OCI-LY1 (cell line): Measurements from ENCODE around the gene DCAF12.

Experiments
- H2AFZ ChIP-seq: fragments of 200-600 bp; sonication (generic), shearing (Covaris generic); 2 replicates; pipeline ENCODE4 v1.6.0; 2014; ENCODE audit warnings: antibody characterized with exemption, mild to moderate bottlenecking, low read length
- H3F3A ChIP-seq: fragments of 200-600 bp; sonication (generic), shearing (Covaris generic); 2 replicates; pipeline ENCODE4 v1.6.0; 2014; ENCODE audit warnings: mild to moderate bottlenecking, antibody characterized with exemption, low read length, moderate library complexity; ENCODE audit not compliant: insufficient read depth
- H3K27ac ChIP-seq: fragments of 200-600 bp; sonication (generic); 2 replicates; pipeline ENCODE4 v1.5.1; 2014; ENCODE audit warnings: low read length, mixed run types, mild to moderate bottlenecking, low read depth; ENCODE audit not compliant: poor library complexity, severe bottlenecking
- H3K27me3 ChIP-seq: fragments of 200-600 bp; sonication (generic); 2 replicates; pipeline ENCODE4 v1.6.0; 2014; ENCODE audit warnings: antibody characterized with exemption, mild to moderate bottlenecking, low read length, moderate library complexity; ENCODE audit not compliant: insufficient read depth
- H3K36me3 ChIP-seq: fragments of 200-600 bp; sonication (generic); 2 replicates; pipeline ENCODE4 v1.6.1; 2014; ENCODE audit warnings: mild to moderate bottlenecking, antibody characterized with exemption, low read length, moderate library complexity, mixed read lengths; ENCODE audit not compliant: insufficient read depth
- H3K4me1 ChIP-seq: fragments of 200-600 bp; sonication (generic); 2 replicates; pipeline ENCODE4 v1.5.1; 2014; ENCODE audit warnings: mild to moderate bottlenecking, low read length, moderate library complexity; ENCODE audit not compliant: insufficient read depth, severe bottlenecking
- H3K4me2 ChIP-seq: fragments of 200-600 bp; sonication (generic), shearing (Covaris generic); 2 replicates; pipeline ENCODE4 v1.6.1; 2014; ENCODE audit warnings: low read length
- H3K4me3 ChIP-seq: fragments of 200-600 bp; sonication (generic); 2 replicates; pipeline ENCODE4 v1.5.1; 2014; ENCODE audit warnings: low read length, low read depth, mild to moderate bottlenecking, mixed read lengths; ENCODE audit not compliant: poor library complexity, severe bottlenecking
- H3K79me2 ChIP-seq: fragments of 200-600 bp; shearing (Covaris generic); 2 replicates; pipeline ENCODE4 v1.6.1; 2016; ENCODE audit warnings: mixed run types, low read length, mixed read lengths; ENCODE audit not compliant: insufficient read depth
- H3K9ac ChIP-seq: fragments of 200-600 bp; sonication (generic), shearing (Covaris generic); 2 replicates; pipeline ENCODE4 v1.6.1; 2014; ENCODE audit warnings: mild to moderate bottlenecking, low read length, mixed read lengths
- H3K9me2 ChIP-seq: fragments of 200-600 bp; sonication (generic), shearing (Covaris generic); 2 replicates; pipeline ENCODE4 v1.6.1; 2014; ENCODE audit warnings: low read depth, mild to moderate bottlenecking, low read length, mixed read lengths
- H3K9me3 ChIP-seq: fragments of 200-600 bp; shearing (Covaris generic); 2 replicates; pipeline ENCODE4 v1.6.1; 2014; ENCODE audit warnings: low read length, mixed read lengths
- H4K20me1 ChIP-seq: fragments of 200-600 bp; sonication (generic), shearing (Covaris generic); 2 replicates; pipeline ENCODE4 v1.6.0; 2016; ENCODE audit warnings: mild to moderate bottlenecking, low read length; ENCODE audit not compliant: insufficient read depth
- EZH2 ChIP-seq: fragments of 200-600 bp; sonication (generic), shearing (Covaris generic); IDR thresholded peaks from 2 replicates; pipeline ENCODE4 v1.8.0; 2017; ENCODE audit warnings: borderline replicate concordance, mixed run types, mild to moderate bottlenecking, antibody characterized with exemption, low read length, moderate library complexity, mixed read lengths
- TF ChIP-seq, protein P1 (sequence below): fragments of 200-600 bp; sonication (generic), shearing (Covaris generic); IDR thresholded peaks from 2 replicates; pipeline ENCODE4 v1.5.1; 2017; ENCODE audit warnings: mild to moderate bottlenecking, antibody characterized with exemption, low read length, moderate library complexity, mixed read lengths

Gene DCAF12

DNA sequence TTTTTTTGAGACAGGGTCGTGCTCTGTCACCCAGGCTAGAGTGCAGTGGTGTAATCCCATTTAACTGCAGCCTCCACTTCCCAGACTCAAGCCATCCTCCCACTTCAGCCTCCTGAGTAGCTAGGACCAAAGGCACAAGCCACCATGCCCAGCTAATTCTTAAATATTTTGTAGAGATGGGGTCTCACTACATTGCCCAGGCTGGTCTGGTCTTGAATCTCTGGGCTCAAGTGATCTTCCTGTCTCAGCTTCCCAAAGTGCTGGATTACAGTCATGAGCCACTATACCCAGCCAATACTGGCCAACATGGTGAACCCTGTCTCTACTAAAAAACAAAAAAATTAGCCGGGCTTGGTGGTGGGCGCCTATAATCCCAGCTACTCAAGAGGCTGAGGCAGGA lies 6.8 kb downstream of the DCAF12 start:
- H3K9me2 ChIP-seq: no peaks in the 10 kb centered on the region
- H3K27ac ChIP-seq: no peak overlapping the region
- no peak overlapping the region for H3K4me2 ChIP-seq
- H3K9ac ChIP-seq: no peak overlapping the region
- peaks cover 93% of the 10 kb centered on the region for H3K36me3 ChIP-seq
- H3K9me3 ChIP-seq: no peaks in the 10 kb centered on the region
- H3K4me1 ChIP-seq: peaks cover 38% of the 10 kb centered on the region
- H3K27me3 ChIP-seq: no peaks in the 10 kb centered on the region
- no peak for TF ChIP-seq EZH2
- TF ChIP-seq, protein P1, sequence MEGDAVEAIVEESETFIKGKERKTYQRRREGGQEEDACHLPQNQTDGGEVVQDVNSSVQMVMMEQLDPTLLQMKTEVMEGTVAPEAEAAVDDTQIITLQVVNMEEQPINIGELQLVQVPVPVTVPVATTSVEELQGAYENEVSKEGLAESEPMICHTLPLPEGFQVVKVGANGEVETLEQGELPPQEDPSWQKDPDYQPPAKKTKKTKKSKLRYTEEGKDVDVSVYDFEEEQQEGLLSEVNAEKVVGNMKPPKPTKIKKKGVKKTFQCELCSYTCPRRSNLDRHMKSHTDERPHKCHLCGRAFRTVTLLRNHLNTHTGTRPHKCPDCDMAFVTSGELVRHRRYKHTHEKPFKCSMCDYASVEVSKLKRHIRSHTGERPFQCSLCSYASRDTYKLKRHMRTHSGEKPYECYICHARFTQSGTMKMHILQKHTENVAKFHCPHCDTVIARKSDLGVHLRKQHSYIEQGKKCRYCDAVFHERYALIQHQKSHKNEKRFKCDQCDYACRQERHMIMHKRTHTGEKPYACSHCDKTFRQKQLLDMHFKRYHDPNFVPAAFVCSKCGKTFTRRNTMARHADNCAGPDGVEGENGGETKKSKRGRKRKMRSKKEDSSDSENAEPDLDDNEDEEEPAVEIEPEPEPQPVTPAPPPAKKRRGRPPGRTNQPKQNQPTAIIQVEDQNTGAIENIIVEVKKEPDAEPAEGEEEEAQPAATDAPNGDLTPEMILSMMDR: no peak
- H4K20me1 ChIP-seq: no peaks in the 10 kb centered on the region
- H3F3A ChIP-seq: peaks cover 6% of the 10 kb centered on the region; the same call in 1 of the 2 replicates
- peaks cover 76% of the 10 kb centered on the region for H3K79me2 ChIP-seq
- H2AFZ ChIP-seq: no peak overlapping the region
- no peak overlapping the region for H3K4me3 ChIP-seq

DNA sequence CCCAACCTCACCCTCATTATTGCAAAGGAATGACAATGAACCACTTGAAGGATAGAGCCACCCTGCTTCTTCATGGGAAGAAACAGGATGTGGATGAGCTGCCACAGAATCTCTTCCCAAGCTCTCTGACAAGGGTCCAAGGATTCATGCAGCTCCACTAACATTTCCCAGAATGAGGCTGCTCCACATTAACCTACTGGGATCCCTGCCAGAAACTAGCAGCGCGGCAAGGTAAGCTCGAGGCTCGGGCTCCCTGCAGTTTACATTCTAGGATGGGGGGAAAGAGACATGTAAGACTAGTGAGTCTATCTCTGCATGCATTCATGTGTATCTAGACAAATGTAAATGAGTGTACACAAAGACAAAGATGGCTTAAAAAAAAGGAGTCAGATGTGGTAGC lies 12.1 kb downstream of the DCAF12 start:
- Histone ChIP-seq H3F3A (no peaks in the 10 kb centered on the region; the same call in 1 of the 2 replicates), H3K9ac (no peak overlapping the region), H4K20me1 (no peaks in the 10 kb centered on the region; the same call in 1 of the 2 replicates), H3K9me3 (no peaks in the 10 kb centered on the region), H2AFZ (no peak overlapping the region), H3K4me3 (no peak overlapping the region), H3K79me2 (peaks cover 58% of the 10 kb centered on the region), H3K4me2 (no peak overlapping the region), H3K27ac (peak overlapping the region; percentile 4), H3K27me3 (no peaks in the 10 kb centered on the region), H3K9me2 (no peaks in the 10 kb centered on the region), H3K36me3 (peaks cover 92% of the 10 kb centered on the region), H3K4me1 (peaks cover 5% of the 10 kb centered on the region)
- TF ChIP-seq EZH2: no peak
- TF ChIP-seq, protein P1: no peak

GRCh38 chr9:34106110-34106509 lies 20.4 kb downstream of the DCAF12 start:
- Histone ChIP-seq H4K20me1 (no peaks in the 10 kb centered on the region; the same call in 1 of the 2 replicates), H3K9ac (no peak overlapping the region), H3K36me3 (peaks cover 91% of the 10 kb centered on the region)

More at GRCh38 chr9:34106110-34106509, 20.4 kb downstream of the DCAF12 start:
- Histone ChIP-seq H3K4me3 (no peak overlapping the region), H3K4me2 (no peak overlapping the region), H3K4me1 (no peaks in the 10 kb centered on the region), H3K9me3 (no peaks in the 10 kb centered on the region), H3K27me3 (no peaks in the 10 kb centered on the region), H2AFZ (no peak overlapping the region), H3K9me2 (no peaks in the 10 kb centered on the region), H3K79me2 (peaks cover 10% of the 10 kb centered on the region), H3F3A (no peaks in the 10 kb centered on the region), H3K27ac (no peak overlapping the region)
- TF ChIP-seq, protein P1: no peak
- TF ChIP-seq EZH2: no peak
